Hepatic stellate cell (primary cell): ENCODE data around the gene RASA2.

Experiments
- DNase-seq: peaks from one replicate; pipeline ENCODE4 v3.0.0; 2011; ENCODE audit warnings: low spot score

The RASA2 gene

DNA sequence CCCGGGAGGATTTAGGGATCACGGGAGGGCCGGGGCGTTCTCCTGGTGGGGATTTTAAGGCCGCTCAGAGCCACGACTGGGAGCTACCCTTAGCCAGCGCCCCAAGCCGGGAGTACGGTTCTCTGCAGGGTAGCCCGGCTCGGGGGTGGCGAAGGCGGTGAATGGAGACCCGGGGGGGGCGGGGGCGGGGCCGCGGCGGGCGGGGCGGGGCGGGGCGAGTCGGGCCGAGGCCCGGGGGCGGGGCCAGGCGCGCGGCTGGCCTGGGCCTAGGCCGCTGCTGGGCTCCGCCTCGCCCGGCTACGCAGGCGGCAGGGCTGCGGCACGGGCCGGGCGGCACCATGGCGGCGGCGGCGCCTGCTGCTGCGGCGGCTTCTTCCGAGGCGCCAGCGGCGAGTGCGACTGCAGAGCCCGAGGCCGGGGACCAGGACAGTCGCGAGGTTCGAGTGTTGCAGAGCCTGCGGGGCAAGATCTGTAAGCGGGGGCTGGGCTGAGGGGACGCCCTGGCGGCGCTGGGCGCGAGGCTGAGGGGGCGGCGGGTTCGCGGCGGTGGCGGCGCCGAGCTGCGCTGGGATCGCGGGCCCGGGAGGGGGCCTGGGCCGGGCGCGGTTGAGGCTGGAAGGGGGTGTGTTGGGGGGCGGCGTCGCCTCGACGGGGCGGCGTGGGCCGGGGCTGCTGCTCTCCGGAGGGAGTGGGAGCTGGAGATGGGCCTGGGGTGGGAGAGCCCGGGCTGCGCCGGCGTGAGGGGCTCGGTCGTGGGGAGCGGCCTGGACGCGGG, at the start of gene RASA2:
Gene RASA2 (plus strand): TSS at position 282 of the 775 bp plus-strand sequence. CDS start 57 bp downstream, at position 339.
- DNase-seq, result peak; percentile 75

GRCh38 chr3:141439589-141439988, 47.2 kb upstream of the RASA2 start:
- no peak for DNase-seq

DNA sequence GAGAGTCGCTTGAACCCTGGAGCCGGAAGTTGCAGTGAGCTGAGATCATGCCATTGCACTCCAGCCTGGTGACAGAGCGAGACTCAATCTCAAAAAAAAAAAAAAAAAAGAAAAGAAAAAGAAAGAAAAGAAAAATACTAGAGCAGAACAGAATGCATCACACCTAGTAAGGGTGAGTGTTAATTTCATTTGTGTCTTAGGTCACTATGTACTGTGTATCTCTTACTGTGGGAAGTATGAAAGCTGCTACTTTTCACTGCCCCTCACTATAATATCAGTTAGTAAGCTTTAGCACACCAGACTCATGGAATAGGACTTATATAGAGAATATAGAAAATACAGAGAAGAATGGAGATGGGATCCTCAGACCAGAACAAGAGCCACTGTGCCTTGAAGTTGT, 45.9 kb upstream of the RASA2 start:
- DNase-seq, result no peak

- peak; percentile 66 for DNase-seq
Observed at GRCh38 chr3:141441381-141442364, 45.2 kb upstream of the RASA2 start.

GRCh38 chr3:141442446-141442845, 44.4 kb upstream of the RASA2 start:
- no peak for DNase-seq

GRCh38 chr3:141442914-141443313, 43.9 kb upstream of the RASA2 start:
- DNase-seq, result no peak

GRCh38 chr3:141444586-141445285, 42.1 kb upstream of the RASA2 start:
- no peak for DNase-seq

GRCh38 chr3:141445990-141446389, 40.8 kb upstream of the RASA2 start:
- DNase-seq, result no peak

DNA sequence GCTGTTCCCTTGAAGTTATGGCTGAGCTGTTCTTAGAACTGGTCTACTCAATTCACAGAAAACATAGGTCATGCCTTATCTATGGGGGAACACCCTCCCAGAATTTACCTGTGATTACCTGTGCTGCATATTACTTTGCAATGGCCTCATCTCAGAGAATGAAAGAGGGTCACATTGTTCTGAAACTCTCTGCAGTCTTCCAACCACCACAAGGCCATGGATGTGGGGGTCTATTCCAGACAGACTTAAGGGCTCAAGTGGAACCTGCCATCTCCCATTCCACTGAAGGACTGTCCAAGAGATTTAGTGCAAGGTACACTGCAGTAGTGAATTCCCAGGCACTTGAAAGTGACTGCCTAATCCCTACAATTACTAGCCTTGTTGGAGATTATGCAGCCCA, 40.1 kb upstream of the RASA2 start:
- DNase-seq, result no peak

GRCh38 chr3:141447383-141447782, 39.4 kb upstream of the RASA2 start:
- DNase-seq, result no peak

- no peak for DNase-seq
Observed at GRCh38 chr3:141448606-141449220, 38.1 kb upstream of the RASA2 start.

- DNase-seq, result no peak
Observed at GRCh38 chr3:141449424-141449823, 37.4 kb upstream of the RASA2 start.

- no peak for DNase-seq
Observed at GRCh38 chr3:141450727-141451375, 36.0 kb upstream of the RASA2 start.

- DNase-seq, result no peak
Observed at GRCh38 chr3:141452045-141452444, 34.8 kb upstream of the RASA2 start.

- DNase-seq, result no peak
Observed at GRCh38 chr3:141452773-141453172, 34.1 kb upstream of the RASA2 start.

GRCh38 chr3:141454054-141454453, 32.8 kb upstream of the RASA2 start:
- DNase-seq, result no peak

GRCh38 chr3:141454906-141455602, 31.8 kb upstream of the RASA2 start:
- DNase-seq, result peak; percentile 79

- DNase-seq, result no peak
Observed at GRCh38 chr3:141455603-141456300, 31.1 kb upstream of the RASA2 start.

GRCh38 chr3:141456301-141456625, 30.6 kb upstream of the RASA2 start:
- peak; percentile 81 for DNase-seq

GRCh38 chr3:141457624-141458236, 29.1 kb upstream of the RASA2 start:
- no peak for DNase-seq
